SK-N-SH (cell line): ENCODE results near the gene GGA2. TPM values are rescaled to one million over a fixed set of nuclear protein-coding genes. Genes with fewer than 3 reads are reported as not detected.

Experiments
- CTCF ChIA-PET: fragments of 300-600, 350-600 bp; formaldehyde crosslinking; extraction: SDS; loops from one replicate; lab custom pipeline; 2021; lab: Yijun Ruan, JAX
- POLR2A ChIA-PET: fragments of 350-600 bp; sonication (Branson Sonifier 250); formaldehyde crosslinking; extraction: SDS; loops from one replicate; lab custom pipeline; 2020; ENCODE audit warnings: antibody characterized with exemption, inconsistent platforms; lab: Yijun Ruan, JAX
- DNase-seq: peaks from one replicate; pipeline ENCODE4 v3.0.0; 2012
- H2AFZ ChIP-seq: fragments of 200-600 bp; sonication (generic); 2 replicates; pipeline ENCODE4 v1.8.1; 2016; ENCODE audit warnings: antibody characterized with exemption, mild to moderate bottlenecking, low read depth
- H3F3A ChIP-seq: fragments of 200-600 bp; sonication (generic); replicated peaks from 2 replicates; pipeline ENCODE3; 2016; ENCODE audit warnings: antibody characterized with exemption, mild to moderate bottlenecking; ENCODE audit not compliant: insufficient read depth
- H3K27ac ChIP-seq, 2 experiments: fragments of 200-500 bp in 1 of 2; fragments of 200-600 bp in 1 of 2; sonication (Bioruptor generic) in 1 of 2; sonication (generic), shearing (Covaris generic) in 1 of 2; 2 replicates each; pipeline versions ENCODE4 v1.5.1 to v1.6.1; 2014 to 2016; ENCODE audit warnings: low read depth in 2 of 2, inconsistent platforms in 1 of 2, low read length in 1 of 2, mild to moderate bottlenecking in 1 of 2, mixed read lengths in 1 of 2
- H3K27me3 ChIP-seq: fragments of 200-600 bp; sonication (generic), shearing (Covaris generic); 2 replicates; pipeline ENCODE4 v1.6.1; 2016; ENCODE audit warnings: mixed run types; ENCODE audit not compliant: insufficient read depth
- H3K36me3 ChIP-seq, 2 experiments: fragments of 200-500 bp in 1 of 2; fragments of 200-600 bp in 1 of 2; sonication (Bioruptor generic) in 1 of 2; sonication (generic) in 1 of 2; replicated peaks in 1 of 2; 2 replicates each; pipeline versions ENCODE3 to v1.5.1; 2014 to 2016; ENCODE audit warnings: low read length in 1 of 2, mild to moderate bottlenecking in 1 of 2; ENCODE audit not compliant: insufficient read depth in 2 of 2, control insufficient read depth in 1 of 2
- H3K4me1 ChIP-seq, 2 experiments: fragments of 200-500 bp in 1 of 2; fragments of 200-600 bp in 1 of 2; sonication (Bioruptor generic) in 1 of 2; sonication (generic), shearing (Covaris generic) in 1 of 2; 2 replicates each; pipeline versions ENCODE4 v1.5.1 to v1.6.1; 2014 to 2016; ENCODE audit warnings: low read depth in 1 of 2, low read length in 1 of 2, mixed run types in 1 of 2; ENCODE audit not compliant: insufficient read depth in 2 of 2, control insufficient read depth in 1 of 2
- H3K4me2 ChIP-seq: fragments of 200-600 bp; sonication (generic), shearing (Covaris generic); 2 replicates; pipeline ENCODE4 v1.6.1; 2017; ENCODE audit warnings: mixed run types
- H3K4me3 ChIP-seq, 2 experiments: fragments of 200-500 bp in 1 of 2; fragments of 200-600 bp in 1 of 2; sonication (Bioruptor generic) in 1 of 2; sonication (generic), shearing (Covaris generic) in 1 of 2; 2 replicates each; pipeline versions ENCODE4 v1.5.1 to v1.8.1; 2014 to 2016; ENCODE audit warnings: low read depth in 2 of 2, inconsistent platforms in 1 of 2, low read length in 1 of 2, mild to moderate bottlenecking in 1 of 2, mixed read lengths in 1 of 2, moderate library complexity in 1 of 2
- H3K79me2 ChIP-seq: fragments of 200-600 bp; sonication (generic); 2 replicates; pipeline ENCODE4 v1.8.1; 2017; ENCODE audit warnings: mild to moderate bottlenecking; ENCODE audit not compliant: insufficient read depth
- H3K9ac ChIP-seq: fragments of 200-600 bp; sonication (generic); 2 replicates; pipeline ENCODE4 v1.6.1; 2017; ENCODE audit warnings: mixed run types
- H3K9me2 ChIP-seq: fragments of 200-600 bp; sonication (generic); 2 replicates; pipeline ENCODE4 v1.6.1; 2017; ENCODE audit warnings: mixed run types
- H3K9me3 ChIP-seq: fragments of 200-600 bp; sonication (generic); 2 replicates; pipeline ENCODE4 v1.6.1; 2017; ENCODE audit warnings: mixed run types, mild to moderate bottlenecking, moderate library complexity
- H4K20me1 ChIP-seq: fragments of 200-600 bp; sonication (generic); 2 replicates; pipeline ENCODE4 v1.6.1; 2017; ENCODE audit warnings: mild to moderate bottlenecking, mixed run types; ENCODE audit not compliant: insufficient read depth
- ELF1 ChIP-seq: IDR thresholded peaks from 2 replicates; pipeline ENCODE4 v1.4.0; 2012
- EZH2phosphoT487 ChIP-seq: fragments of 200-600 bp; sonication (generic); IDR thresholded peaks from 2 replicates; pipeline ENCODE4 v1.6.1; 2017; ENCODE audit warnings: low read depth, mixed run types, mild to moderate bottlenecking, antibody characterized with exemption, moderate library complexity, borderline replicate concordance
- FOXJ3 ChIP-seq: sonication (generic); formaldehyde crosslinking; IDR thresholded peaks from 2 replicates; pipeline ENCODE4 v1.5.1; 2020; ENCODE audit warnings: mild to moderate bottlenecking, missing genetic modification reagents
- GABPA ChIP-seq: IDR thresholded peaks from 2 replicates; pipeline ENCODE4 v1.4.0; 2012; ENCODE audit warnings: low read depth, mild to moderate bottlenecking
- GATA2 ChIP-seq: sonication (generic); formaldehyde crosslinking; IDR thresholded peaks from 2 replicates; pipeline ENCODE4 v1.5.0; 2020; ENCODE audit warnings: mild to moderate bottlenecking, missing genetic modification reagents
- IRF3 ChIP-seq: fragments of 150-350 bp; IDR thresholded peaks from 2 replicates; pipeline ENCODE4 v1.6.1; 2016; ENCODE audit warnings: mild to moderate bottlenecking, low read depth, low read length
- MAX ChIP-seq: IDR thresholded peaks from 2 replicates; pipeline ENCODE4 v1.4.0; 2012; ENCODE audit warnings: low read depth
- MEF2A ChIP-seq: IDR thresholded peaks from 2 replicates; pipeline ENCODE4 v1.4.0; 2012; ENCODE audit warnings: low read depth, borderline replicate concordance
- MXI1 ChIP-seq: IDR thresholded peaks from 2 replicates; pipeline ENCODE4 v1.6.1; 2012; ENCODE audit warnings: mild to moderate bottlenecking, low read depth, low read length, improper control_type of control experiment
- NRF1 ChIP-seq: IDR thresholded peaks from 2 replicates; pipeline ENCODE4 v1.6.1; 2012; ENCODE audit warnings: low read depth, mild to moderate bottlenecking, low read length
- POLR2AphosphoS5 ChIP-seq: IDR thresholded peaks from 2 replicates; pipeline ENCODE4 v1.6.1; 2012; ENCODE audit warnings: low read depth, low read length
- RAD21 ChIP-seq: IDR thresholded peaks from 2 replicates; pipeline ENCODE4 v1.6.1; 2012; ENCODE audit warnings: mild to moderate bottlenecking, low read length
- RFX5 ChIP-seq: IDR thresholded peaks from 2 replicates; pipeline ENCODE4 v1.6.1; 2012; ENCODE audit warnings: mild to moderate bottlenecking, improper control_type of control experiment, low read length
- RXRA ChIP-seq: IDR thresholded peaks from 2 replicates; pipeline ENCODE4 v1.4.0; 2012; ENCODE audit warnings: low read depth, mild to moderate bottlenecking, borderline replicate concordance
- SIN3A ChIP-seq: IDR thresholded peaks from 2 replicates; pipeline ENCODE4 v1.6.1; 2012; ENCODE audit warnings: low read depth, mild to moderate bottlenecking, low read length, moderate library complexity, borderline replicate concordance
- TAF1 ChIP-seq: IDR thresholded peaks from 2 replicates; pipeline ENCODE4 v1.6.1; 2012; ENCODE audit warnings: low read depth, mild to moderate bottlenecking, low read length, moderate library complexity, borderline replicate concordance
- TCF12 ChIP-seq: IDR thresholded peaks from 2 replicates; pipeline ENCODE4 v1.4.0; 2012
- USF1 ChIP-seq: IDR thresholded peaks from 2 replicates; pipeline ENCODE4 v1.4.0; 2012; ENCODE audit warnings: low read depth, borderline replicate concordance
- YY1 ChIP-seq: IDR thresholded peaks from 2 replicates; pipeline ENCODE4 v1.4.0; 2012; ENCODE audit warnings: low read depth, mild to moderate bottlenecking
- WGBS: methylation state at CpG from one replicate; pipeline ENCODE4 v1.1.6; 2017; ENCODE audit warnings: low lambda C conversion rate; 5-methylcytosine and 5-hydroxymethylcytosine counted together
- polyA plus RNA-seq, 3 experiments: library from polyadenylated mRNA; depleted of rRNA; stranded (reverse); fragments of >200 nt; gene quantifications; 2 replicates each; pipeline ENCODE4 v1.2.3, GENCODE V29; 2012
- TF ChIP-seq, protein P1 (sequence below): IDR thresholded peaks from 2 replicates; pipeline ENCODE4 v1.4.0; 2012; ENCODE audit warnings: low read depth, borderline replicate concordance

The GGA2 gene
- polyA plus RNA-seq, 1 of the 3 experiments (the other 2 are of a cell fraction) = 23.4 TPM

- WGBS = 1% methylated on average over 24 of the region's 57 CpGs
- H2AFZ ChIP-seq = peak within 1 kb of the TSS; percentile 91
- POLR2A ChIA-PET = interaction anchor here (0.6 to 1.3 kb wide), 3 partner anchors 10 to 304 kb away, joined by 3 read pairs; partner anchors contain the start of gene USP31
- H3K4me2 ChIP-seq = peak within 1 kb of the TSS; percentile 90
- H3K9ac ChIP-seq = peak within 1 kb of the TSS; percentile 84
- no peaks in the 10 kb centered on the region for H3K36me3 ChIP-seq
- H3K79me2 ChIP-seq = peaks cover 63% of the 10 kb centered on the region
- no peaks in the 10 kb centered on the region for H3K9me2 ChIP-seq
- H3K4me3 ChIP-seq = peak within 1 kb of the TSS; percentile 63 to 85
- no peaks in the 10 kb centered on the region for H3K27me3 ChIP-seq
- no peaks in the 10 kb centered on the region for H3K9me3 ChIP-seq
- peak; percentile 87 for DNase-seq
- TF ChIP-seq TAF1 = peak; percentile 47; the same call in 1 of the 2 replicates
- no peak for TF ChIP-seq MEF2A
- TF ChIP-seq, protein P1, sequence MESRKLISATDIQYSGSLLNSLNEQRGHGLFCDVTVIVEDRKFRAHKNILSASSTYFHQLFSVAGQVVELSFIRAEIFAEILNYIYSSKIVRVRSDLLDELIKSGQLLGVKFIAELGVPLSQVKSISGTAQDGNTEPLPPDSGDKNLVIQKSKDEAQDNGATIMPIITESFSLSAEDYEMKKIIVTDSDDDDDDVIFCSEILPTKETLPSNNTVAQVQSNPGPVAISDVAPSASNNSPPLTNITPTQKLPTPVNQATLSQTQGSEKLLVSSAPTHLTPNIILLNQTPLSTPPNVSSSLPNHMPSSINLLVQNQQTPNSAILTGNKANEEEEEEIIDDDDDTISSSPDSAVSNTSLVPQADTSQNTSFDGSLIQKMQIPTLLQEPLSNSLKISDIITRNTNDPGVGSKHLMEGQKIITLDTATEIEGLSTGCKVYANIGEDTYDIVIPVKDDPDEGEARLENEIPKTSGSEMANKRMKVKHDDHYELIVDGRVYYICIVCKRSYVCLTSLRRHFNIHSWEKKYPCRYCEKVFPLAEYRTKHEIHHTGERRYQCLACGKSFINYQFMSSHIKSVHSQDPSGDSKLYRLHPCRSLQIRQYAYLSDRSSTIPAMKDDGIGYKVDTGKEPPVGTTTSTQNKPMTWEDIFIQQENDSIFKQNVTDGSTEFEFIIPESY = no peak
- TF ChIP-seq MAX = peak; percentile 79
- peak; percentile 17; the same call in 1 of the 2 replicates for TF ChIP-seq NRF1
- TF ChIP-seq YY1 = peak; percentile 69
- peak; percentile 82 for TF ChIP-seq GABPA
- peak; percentile 95 for TF ChIP-seq MXI1
- TF ChIP-seq POLR2AphosphoS5 = peak; percentile 16
- peak; percentile 92 for TF ChIP-seq ELF1
- TF ChIP-seq RFX5 = peak; percentile 82
- TF ChIP-seq RAD21 = no peak
- TF ChIP-seq SIN3A = peak; percentile 93; the same call in 1 of the 2 replicates
- no peak for TF ChIP-seq EZH2phosphoT487
- H3K27ac ChIP-seq = peak within 1 kb of the TSS; percentile 81 to 84
- 0 out of 2 replicates have a peak, but pooled peaks cover 4% of the 10 kb centered on the region for H4K20me1 ChIP-seq
- peaks cover 10% of the 10 kb centered on the region for H3F3A ChIP-seq
- CTCF ChIA-PET = interaction anchor here (1.0 to 10.2 kb wide), 2 partner anchors 10 to 18 kb away, joined by 3 to 91 read pairs; no protein-coding TSS in a partner anchor
- H3K4me1 ChIP-seq = peaks cover 2 to 5% of the 10 kb centered on the region in 2 experiments; a peak in 2 of 4 replicates
Measured at GRCh38 chr16:23452572-23453337, 57.5 kb downstream of the GGA2 start, which contains the start of gene COG7. COG7 (minus strand) TSS chr16:23453189; CDS start chr16:23452994, 195 bp downstream.

- 5% methylated on average over 10 of the region's 10 CpGs for WGBS
- peak overlapping the region; percentile 84 for H3K9ac ChIP-seq
- CTCF ChIA-PET = interaction anchor here (10.2 kb wide), 1 partner anchor 17 kb away, joined by 91 read pairs; no protein-coding TSS in a partner anchor
- TF ChIP-seq TCF12 (no peak), RAD21 (no peak), YY1 (no peak), ELF1 (no peak), GATA2 (CRISPR knock-in tag) (no peak), IRF3 (no peak), RXRA (no peak), GABPA (no peak), USF1 (no peak), POLR2AphosphoS5 (no peak), FOXJ3 (CRISPR knock-in tag) (no peak)
- TF ChIP-seq, protein P1 = no peak
- DNase-seq = no peak
- no peaks in the 10 kb centered on the region for H3K36me3 ChIP-seq
- peaks cover 63% of the 10 kb centered on the region for H3K79me2 ChIP-seq
- peak overlapping the region; percentile 91 for H2AFZ ChIP-seq
- peak overlapping the region; percentile 81 to 84; a peak in 2 of 4 replicates for H3K27ac ChIP-seq
- H4K20me1 ChIP-seq = 0 out of 2 replicates have a peak, but pooled peaks cover 4% of the 10 kb centered on the region
- POLR2A ChIA-PET = interaction anchor here (0.6 kb wide), 1 partner anchor 121 kb away, joined by 3 read pairs; no protein-coding TSS in a partner anchor
- H3K9me2 ChIP-seq = no peaks in the 10 kb centered on the region
- H3K4me2 ChIP-seq = peak overlapping the region; percentile 90
- H3K4me1 ChIP-seq = peaks cover 2 to 5% of the 10 kb centered on the region in 2 experiments; a peak in 2 of 4 replicates
- H3F3A ChIP-seq = peaks cover 5% of the 10 kb centered on the region
- H3K9me3 ChIP-seq = no peaks in the 10 kb centered on the region
- peak overlapping the region; percentile 63 to 85 for H3K4me3 ChIP-seq
- H3K27me3 ChIP-seq = no peaks in the 10 kb centered on the region
Measured at GRCh38 chr16:23452221-23452571, 58.1 kb downstream of the GGA2 start.
